Effector memory CD4-positive, alpha-beta T cell (primary cell): Measurements from ENCODE around the gene ZSCAN18.
"Not testable (repeated sequence)": the region's sequence is repeated elsewhere in the genome, so short reads cannot be mapped to it uniquely, and the experiment has no call there.

Source experiments
- DNase-seq, 3 donors: peaks; one replicate each; pipeline ENCODE4 v3.0.0-alpha.2; 2020
- H3K27ac ChIP-seq: 2 replicates; pipeline ENCODE4 v1.7.0; 2013; ENCODE audit warnings: mild to moderate bottlenecking, low read length, moderate library complexity; ENCODE audit not compliant: insufficient read depth, poor library complexity, severe bottlenecking
- H3K27me3 ChIP-seq: replicated peaks from 2 replicates; pipeline ENCODE4 v1.7.0; 2013; ENCODE audit warnings: mild to moderate bottlenecking, low read length; ENCODE audit not compliant: insufficient read depth, control insufficient read depth, poor library complexity, severe bottlenecking
- H3K36me3 ChIP-seq: 2 replicates; pipeline ENCODE4 v1.7.0; 2013; ENCODE audit warnings: mild to moderate bottlenecking, low read length, moderate library complexity; ENCODE audit not compliant: control insufficient read depth, insufficient read depth
- H3K4me1 ChIP-seq: 2 replicates; pipeline ENCODE4 v1.7.0; 2013; ENCODE audit warnings: low read length, mild to moderate bottlenecking; ENCODE audit not compliant: control insufficient read depth, insufficient read depth, poor library complexity, severe bottlenecking
- H3K4me3 ChIP-seq: 2 replicates; pipeline ENCODE4 v1.7.0; 2013; ENCODE audit warnings: low read length, low read depth, mild to moderate bottlenecking; ENCODE audit not compliant: insufficient read depth, poor library complexity, severe bottlenecking
- H3K9me3 ChIP-seq: 2 replicates; pipeline ENCODE4 v1.7.0; 2013; ENCODE audit warnings: mild to moderate bottlenecking, low read length, moderate library complexity; ENCODE audit not compliant: control insufficient read depth
- total RNA-seq, 3 donors: gene quantifications; one replicate each; lab custom pipeline; 2026; lab: John Stamatoyannopoulos, UW

ZSCAN18 gene, protein sequence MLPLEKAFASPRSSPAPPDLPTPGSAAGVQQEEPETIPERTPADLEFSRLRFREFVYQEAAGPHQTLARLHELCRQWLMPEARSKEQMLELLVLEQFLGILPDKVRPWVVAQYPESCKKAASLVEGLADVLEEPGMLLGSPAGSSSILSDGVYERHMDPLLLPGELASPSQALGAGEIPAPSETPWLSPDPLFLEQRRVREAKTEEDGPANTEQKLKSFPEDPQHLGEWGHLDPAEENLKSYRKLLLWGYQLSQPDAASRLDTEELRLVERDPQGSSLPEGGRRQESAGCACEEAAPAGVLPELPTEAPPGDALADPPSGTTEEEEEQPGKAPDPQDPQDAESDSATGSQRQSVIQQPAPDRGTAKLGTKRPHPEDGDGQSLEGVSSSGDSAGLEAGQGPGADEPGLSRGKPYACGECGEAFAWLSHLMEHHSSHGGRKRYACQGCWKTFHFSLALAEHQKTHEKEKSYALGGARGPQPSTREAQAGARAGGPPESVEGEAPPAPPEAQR
- 36.1 to 44.3 (median 38.6) reads per million in 3 donors for total RNA-seq

DNA sequence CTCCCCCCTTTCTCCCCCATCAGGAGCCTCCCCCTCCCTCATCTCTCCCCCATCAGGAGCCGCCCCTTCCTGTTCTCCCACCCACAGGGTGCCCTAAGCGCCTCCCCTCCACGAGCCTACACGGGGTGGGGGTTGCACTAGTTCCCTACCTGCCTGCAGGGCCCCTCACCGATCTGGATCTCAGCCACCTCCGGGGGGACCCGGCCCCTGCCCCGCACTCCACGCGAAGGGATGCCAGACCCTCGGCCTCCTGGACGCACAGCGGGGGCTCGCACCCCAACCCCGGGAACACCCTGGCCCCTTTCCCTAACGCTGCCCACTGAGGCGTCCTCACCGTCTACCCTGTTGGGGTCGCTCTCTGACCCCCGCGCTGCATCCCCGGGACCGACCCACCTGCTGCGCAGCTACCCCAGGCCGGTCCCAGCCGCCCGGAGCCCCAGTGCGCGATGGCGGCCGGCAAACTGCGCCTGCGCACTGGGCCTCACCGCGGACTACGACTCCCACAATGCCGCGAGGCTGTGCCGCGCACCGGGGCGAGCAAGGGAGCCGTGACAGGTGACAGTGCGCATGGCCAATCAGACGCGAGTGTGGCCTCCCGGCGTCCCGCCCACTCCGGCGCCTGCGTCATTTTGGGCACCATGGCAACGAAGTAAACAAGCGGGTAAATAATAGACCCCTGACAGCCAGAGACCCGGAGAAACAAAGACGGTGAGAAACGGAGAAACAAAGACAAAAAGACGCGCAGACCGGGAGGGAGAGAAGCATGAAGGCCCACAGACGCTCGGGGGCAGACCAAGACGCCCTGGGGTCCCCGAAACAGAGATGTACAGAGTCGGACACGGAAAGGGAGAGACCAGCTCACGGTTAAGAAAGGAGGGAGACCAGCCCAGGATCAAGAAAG is at the start of gene ZSCAN18:
ZSCAN18 (minus strand) TSS at position 451 of the 901 bp plus-strand sequence. CDS start 7,964 bp downstream, outside the sequence.
- H3K9me3 ChIP-seq, result peaks cover 7% of the 10 kb centered on the region

DNA sequence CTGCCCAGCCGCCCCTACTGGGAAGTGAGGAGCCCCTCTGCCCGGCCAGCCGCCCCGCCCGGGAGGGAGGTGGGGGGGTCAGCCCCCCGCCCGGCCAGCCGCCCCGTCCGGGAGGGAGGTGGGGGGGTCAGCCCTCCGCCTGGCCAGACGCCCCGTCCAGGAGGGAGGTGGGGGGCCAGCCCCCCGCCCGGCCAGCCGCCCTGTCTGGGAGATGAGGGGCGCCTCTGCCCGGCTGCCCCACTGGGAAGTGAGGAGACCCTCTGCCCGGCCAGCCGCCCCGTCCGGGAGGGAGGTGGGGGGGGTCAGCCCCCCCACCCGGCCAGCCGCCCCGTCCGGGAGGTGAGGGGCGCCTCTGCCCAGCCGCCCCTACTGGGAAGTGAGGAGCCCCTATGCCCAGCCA is 49.4 kb upstream of the ZSCAN18 start:
- H3K9me3 ChIP-seq, H3K4me3 ChIP-seq, DNase-seq, H3K4me1 ChIP-seq, H3K36me3 ChIP-seq, H3K27ac ChIP-seq, H3K27me3 ChIP-seq: not testable (repeated sequence)

More for the DNA sequence above, at the start of gene ZSCAN18:
- peak; percentile 96 to 97 (median 97) for DNase-seq
- Histone ChIP-seq H3K27me3 (no peaks in the 10 kb centered on the region), H3K4me1 (peaks cover 7% of the 10 kb centered on the region), H3K27ac (peak within 1 kb of the TSS; percentile 100), H3K36me3 (no peaks in the 10 kb centered on the region), H3K4me3 (peak within 1 kb of the TSS; percentile 81)

DNA sequence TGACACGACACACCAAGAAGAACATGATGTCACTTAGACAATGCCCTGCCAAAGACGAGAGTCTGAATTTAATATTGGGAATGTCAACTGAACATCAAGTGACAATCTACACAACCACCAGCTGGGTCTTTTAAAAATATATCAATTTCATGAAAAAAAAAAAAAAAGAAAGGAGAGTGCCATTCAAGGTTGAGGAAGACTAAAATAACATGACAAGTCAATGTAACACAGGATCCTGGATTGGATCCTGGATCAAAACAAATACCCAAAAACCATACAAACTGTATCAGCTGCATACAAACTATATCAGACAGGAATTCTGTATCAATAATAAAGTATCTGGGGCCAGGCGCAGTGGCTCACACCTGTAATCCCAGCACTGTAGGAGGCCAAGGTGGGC is 47.8 kb upstream of the ZSCAN18 start:
- peaks cover 9% of the 10 kb centered on the region for H3K9me3 ChIP-seq

DNA sequence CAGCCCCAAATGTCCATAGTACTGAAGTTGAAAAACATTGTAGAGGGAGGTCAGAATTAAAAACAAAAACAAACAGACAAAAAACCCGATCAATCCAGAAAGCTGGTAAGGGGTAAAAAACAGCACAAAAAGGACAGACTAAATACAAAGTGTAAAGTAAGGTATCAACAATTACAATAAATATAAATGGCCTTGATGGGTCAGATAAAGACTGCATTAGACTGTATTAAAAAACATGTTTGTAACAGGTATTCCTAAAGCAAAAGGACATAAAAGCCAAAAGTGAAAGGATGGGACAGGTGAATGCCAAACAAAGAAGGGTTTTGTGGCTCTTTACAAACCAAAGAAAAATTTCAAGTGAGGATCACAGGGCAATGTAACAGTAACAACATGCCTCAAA is 36.2 kb upstream of the ZSCAN18 start:
- H3K9me3 ChIP-seq, result peaks cover 63% of the 10 kb centered on the region
- no peaks in the 10 kb centered on the region for H3K27me3 ChIP-seq
- H3K4me1 ChIP-seq, result no peaks in the 10 kb centered on the region
- H3K36me3 ChIP-seq, result peaks cover 87% of the 10 kb centered on the region
- no peak for DNase-seq
- H3K4me3 ChIP-seq, result no peak overlapping the region
- H3K27ac ChIP-seq, result no peak overlapping the region

More for the DNA sequence above, 47.8 kb upstream of the ZSCAN18 start:
- Histone ChIP-seq H3K36me3 (peaks cover 21% of the 10 kb centered on the region), H3K27me3 (no peaks in the 10 kb centered on the region), H3K4me1 (peaks cover 4% of the 10 kb centered on the region), H3K4me3 (no peak overlapping the region), H3K27ac (no peak overlapping the region)
- no peak for DNase-seq

DNA sequence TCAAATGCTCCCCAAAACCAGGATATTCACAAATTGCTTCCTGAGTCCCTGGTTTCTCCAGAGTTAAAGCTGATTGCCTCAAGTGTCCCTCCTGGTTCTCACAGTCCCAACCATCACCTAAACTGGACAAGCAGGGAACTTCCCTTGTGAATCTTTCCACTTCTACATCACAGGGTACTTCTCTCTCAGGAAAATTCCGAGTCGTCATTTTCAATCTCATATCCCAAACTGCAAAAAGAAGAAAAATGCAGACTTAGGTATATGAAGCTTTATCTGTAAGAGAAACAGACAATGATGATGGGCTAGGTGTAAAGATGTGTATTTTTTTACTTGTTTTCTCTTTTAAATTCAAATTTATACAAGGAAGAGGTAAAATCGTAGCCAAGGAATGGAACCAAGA is 31.3 kb upstream of the ZSCAN18 start:
- H3K9me3 ChIP-seq, result peaks cover 91% of the 10 kb centered on the region
- no peak for DNase-seq
- peaks cover 62% of the 10 kb centered on the region for H3K36me3 ChIP-seq
- no peaks in the 10 kb centered on the region for H3K27me3 ChIP-seq
- peak overlapping the region; percentile 14 for H3K4me3 ChIP-seq
- no peaks in the 10 kb centered on the region for H3K4me1 ChIP-seq
- no peak overlapping the region for H3K27ac ChIP-seq

DNA sequence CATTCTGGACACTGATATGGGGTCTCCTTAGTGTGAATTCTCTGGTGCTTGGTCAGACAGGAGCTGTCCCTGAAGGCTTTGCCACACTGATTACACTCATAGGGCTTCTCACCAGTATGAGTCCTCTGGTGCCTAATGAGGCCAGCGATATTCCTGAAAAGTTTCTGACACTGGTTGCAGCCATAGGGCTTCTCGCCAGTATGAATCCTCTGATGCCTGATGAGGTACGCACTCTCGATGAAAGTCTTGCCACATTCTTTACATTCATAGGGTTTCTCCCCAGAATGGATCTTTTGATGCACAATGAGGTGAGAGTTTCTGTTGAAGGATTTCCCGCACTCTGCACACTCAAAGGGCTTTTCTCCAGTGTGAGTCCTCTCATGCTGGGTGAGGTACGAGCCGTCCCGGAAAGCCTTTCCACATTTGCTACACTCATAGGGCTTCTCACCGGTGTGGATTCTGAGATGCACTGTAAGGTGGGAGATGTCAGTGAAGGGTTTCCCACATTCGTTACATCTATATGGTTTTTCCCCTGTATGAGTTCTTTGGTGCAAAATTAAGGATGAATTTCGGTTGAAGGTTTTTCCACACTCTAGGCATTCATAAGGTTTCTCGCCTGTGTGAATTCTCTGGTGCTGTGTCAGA is 30.1 kb upstream of the ZSCAN18 start:
- no peaks in the 10 kb centered on the region for H3K4me1 ChIP-seq
- H3K9me3 ChIP-seq, result peaks cover 91% of the 10 kb centered on the region
- peak overlapping the region; percentile 14 for H3K4me3 ChIP-seq
- H3K36me3 ChIP-seq, result peaks cover 50% of the 10 kb centered on the region
- DNase-seq, result no peak
- no peak overlapping the region for H3K27ac ChIP-seq
- H3K27me3 ChIP-seq, result no peaks in the 10 kb centered on the region

DNA sequence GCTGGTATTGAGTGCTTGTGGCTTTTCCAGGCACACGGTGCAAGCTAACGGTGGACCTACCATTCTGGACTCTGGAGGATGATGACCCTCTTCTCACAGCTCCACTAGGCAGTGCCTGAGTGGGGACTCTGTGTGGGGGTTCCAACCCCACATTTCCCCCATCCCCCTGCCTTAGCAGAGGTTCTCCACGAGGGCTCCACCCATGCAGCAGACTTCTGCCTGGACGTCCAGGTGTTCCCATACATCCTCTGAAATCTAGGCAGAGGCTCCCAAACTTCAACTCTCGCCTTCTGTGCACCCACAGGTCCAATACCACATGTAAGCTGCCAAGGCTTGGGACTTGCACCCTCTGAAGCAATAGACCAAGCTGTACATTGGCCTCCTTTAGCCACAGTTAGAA is 25.3 kb upstream of the ZSCAN18 start:
- no peaks in the 10 kb centered on the region for H3K4me1 ChIP-seq
- H3K4me3 ChIP-seq, result no peak overlapping the region
- no peak overlapping the region for H3K27ac ChIP-seq
- H3K36me3 ChIP-seq, result peaks cover 6% of the 10 kb centered on the region
- peaks cover 87% of the 10 kb centered on the region for H3K9me3 ChIP-seq
- DNase-seq, result no peak
- H3K27me3 ChIP-seq, result no peaks in the 10 kb centered on the region

DNA sequence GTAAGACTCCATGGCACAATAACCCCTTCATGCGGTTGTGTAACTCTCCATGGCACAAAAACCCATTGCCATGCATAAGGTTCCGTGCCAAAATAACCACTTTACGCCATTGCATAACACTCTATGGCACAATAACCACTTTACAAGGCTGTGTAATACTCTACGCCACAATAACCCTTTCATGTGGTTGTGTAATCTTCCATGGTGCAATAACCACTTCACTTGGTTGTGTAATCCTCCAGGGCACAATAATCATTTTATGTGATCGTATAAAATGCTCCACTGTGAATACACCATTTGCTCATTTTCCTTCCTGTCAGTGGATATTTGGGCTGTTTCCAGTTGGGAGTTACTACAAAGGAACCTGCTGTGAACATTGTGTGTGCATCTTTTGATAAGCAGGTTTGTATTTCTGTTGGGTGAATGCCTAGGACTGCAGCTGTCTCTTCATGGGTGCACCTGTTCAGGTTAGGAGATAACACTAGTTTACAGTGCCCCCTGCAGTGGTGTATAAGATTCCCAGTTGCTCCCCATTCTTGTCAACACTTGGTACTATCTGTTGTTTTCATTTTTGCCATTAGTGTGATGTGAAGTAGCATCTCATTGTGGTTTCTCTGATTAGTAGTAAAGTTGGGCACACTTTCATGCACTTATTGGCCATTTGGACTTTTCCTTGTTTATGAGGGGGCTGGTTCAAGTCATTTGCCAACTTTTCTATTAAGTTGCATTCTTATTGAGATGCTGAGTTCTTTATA is 21.1 kb upstream of the ZSCAN18 start:
- Histone ChIP-seq H3K36me3 (no peaks in the 10 kb centered on the region), H3K4me1 (no peaks in the 10 kb centered on the region), H3K9me3 (peaks cover 58% of the 10 kb centered on the region), H3K27me3 (no peaks in the 10 kb centered on the region), H3K27ac (no peak overlapping the region), H3K4me3 (no peak overlapping the region)
- no peak for DNase-seq
